IMR-90 (cell line): ENCODE measurements around the gene MBTPS1. TPM values are rescaled to one million over a fixed set of nuclear protein-coding genes. Genes with fewer than 3 reads are reported as not detected.

Experiments used
- ATAC-seq: fragments of 200-7000 bp; cut with Tn5 transposase; 2 replicates; pipeline ENCODE4 v1.9.1; 2020; ENCODE audit warnings: low read depth, mild to moderate bottlenecking, moderate library complexity
- BruUV-seq: library from RNA; stranded (reverse); fragments of 400-500 nt; replicated peaks from 2 replicates; lab custom pipeline; 2021; lab: Mats Ljungman, UMichigan
- CTCF ChIA-PET: fragments of 300-600 bp; formaldehyde crosslinking; extraction: SDS; loops from one replicate; lab custom pipeline; 2021; ENCODE audit warnings: antibody characterized with exemption; lab: Yijun Ruan, JAX
- POLR2A ChIA-PET: fragments of 300-600 bp; sonication (Branson Sonifier 250); formaldehyde crosslinking; loops from one replicate; lab custom pipeline; 2022; ENCODE audit warnings: antibody characterized with exemption; ENCODE audit not compliant: unreplicated experiment; lab: Charles Lee
- DNase-seq: peaks from one replicate; pipeline ENCODE4 v3.0.0; 2013
- H2AFZ ChIP-seq: replicated peaks from 2 replicates; pipeline ENCODE3; 2013; ENCODE audit warnings: low read length, mild to moderate bottlenecking; ENCODE audit not compliant: poor library complexity
- H2AK5ac ChIP-seq: 2 replicates; pipeline ENCODE4 v1.6.1; 2013; ENCODE audit warnings: low read depth, low read length, inconsistent platforms
- H2AK9ac ChIP-seq: replicated peaks from 2 replicates; pipeline ENCODE3; 2013; ENCODE audit warnings: mild to moderate bottlenecking, low read depth, low read length, moderate library complexity; ENCODE audit not compliant: poor library complexity
- H2BK120ac ChIP-seq: 2 replicates; pipeline ENCODE4 v1.6.1; 2013; ENCODE audit warnings: low read depth, low read length, inconsistent platforms
- H2BK15ac ChIP-seq: 3 replicates; pipeline ENCODE4 v1.6.1; 2013; ENCODE audit warnings: low read depth, low read length, inconsistent platforms
- H2BK20ac ChIP-seq: 2 replicates; pipeline ENCODE4 v1.6.1; 2013; ENCODE audit warnings: low read depth, mild to moderate bottlenecking, inconsistent platforms, low read length, moderate library complexity
- H2BK5ac ChIP-seq: 2 replicates; pipeline ENCODE4 v1.6.1; 2013; ENCODE audit warnings: mild to moderate bottlenecking, low read depth, low read length, inconsistent platforms; ENCODE audit not compliant: poor library complexity, severe bottlenecking
- H3K14ac ChIP-seq: replicated peaks from 2 replicates; pipeline ENCODE4 v1.6.1; 2013; ENCODE audit warnings: low read depth, low read length, inconsistent platforms
- H3K18ac ChIP-seq: 2 replicates; pipeline ENCODE4 v1.6.1; 2013; ENCODE audit warnings: low read depth, low read length, control low read depth
- H3K23ac ChIP-seq: 2 replicates; pipeline ENCODE4 v1.6.1; 2013; ENCODE audit warnings: low read depth, low read length, inconsistent platforms
- H3K27ac ChIP-seq: 2 replicates; pipeline ENCODE4 v1.5.1; 2013; ENCODE audit warnings: mild to moderate bottlenecking, control low read depth, low read length; ENCODE audit not compliant: insufficient read depth
- H3K27me3 ChIP-seq: 2 replicates; pipeline ENCODE4 v1.6.1; 2013; ENCODE audit warnings: low read length; ENCODE audit not compliant: control insufficient read depth, insufficient read depth
- H3K36me3 ChIP-seq: 2 replicates; pipeline ENCODE4 v1.6.1; 2013; ENCODE audit warnings: low read length, mixed read lengths; ENCODE audit not compliant: control insufficient read depth, insufficient read depth
- H3K4ac ChIP-seq: 2 replicates; pipeline ENCODE4 v1.6.1; 2013; ENCODE audit warnings: low read depth, low read length, inconsistent platforms
- H3K4me1 ChIP-seq: 2 replicates; pipeline ENCODE4 v1.6.1; 2013; ENCODE audit warnings: low read length, mixed read lengths; ENCODE audit not compliant: control insufficient read depth, insufficient read depth
- H3K4me2 ChIP-seq: 2 replicates; pipeline ENCODE4 v1.6.1; 2013; ENCODE audit warnings: low read depth, mild to moderate bottlenecking, control low read depth, low read length, moderate library complexity
- H3K4me3 ChIP-seq: 2 replicates; pipeline ENCODE4 v1.5.1; 2013; ENCODE audit warnings: low read depth, mild to moderate bottlenecking, control low read depth, low read length, moderate library complexity; ENCODE audit not compliant: insufficient read depth
- H3K56ac ChIP-seq: 2 replicates; pipeline ENCODE4 v1.6.1; 2013; ENCODE audit warnings: low read length, inconsistent platforms; ENCODE audit not compliant: insufficient read depth; ENCODE audit errors: extremely low read depth
- H3K79me1 ChIP-seq, 2 experiments: 2 replicates each; pipeline ENCODE4 v1.6.1; 2013; ENCODE audit warnings: low read length in 2 of 2, inconsistent platforms in 1 of 2, low read depth in 1 of 2
- H3K9ac ChIP-seq: 2 replicates; pipeline ENCODE4 v1.6.1; 2013; ENCODE audit warnings: low read depth, low read length, control low read depth
- H3K9me1 ChIP-seq: 2 replicates; pipeline ENCODE4 v1.6.1; 2013; ENCODE audit warnings: low read length, inconsistent platforms; ENCODE audit not compliant: insufficient read depth
- H3K9me3 ChIP-seq: 2 replicates; pipeline ENCODE4 v1.6.1; 2013; ENCODE audit warnings: low read length; ENCODE audit not compliant: control insufficient read depth, insufficient read depth
- H4K20me1 ChIP-seq: 2 replicates; pipeline ENCODE4 v1.6.1; 2013; ENCODE audit warnings: low read length, inconsistent platforms; ENCODE audit not compliant: insufficient read depth
- H4K5ac ChIP-seq: 2 replicates; pipeline ENCODE4 v1.6.1; 2013; ENCODE audit warnings: mild to moderate bottlenecking, low read depth, low read length, control low read depth
- H4K8ac ChIP-seq, 2 experiments: 2 replicates each; pipeline ENCODE4 v1.6.1; 2013; ENCODE audit warnings: low read depth in 2 of 2, low read length in 2 of 2, control low read depth in 1 of 2, inconsistent platforms in 1 of 2
- H4K91ac ChIP-seq: 2 replicates; pipeline ENCODE4 v1.6.1; 2013; ENCODE audit warnings: low read depth, low read length, inconsistent platforms; ENCODE audit not compliant: insufficient read depth
- BHLHE40 ChIP-seq: fragments of 150-350 bp; IDR thresholded peaks from 2 replicates; pipeline ENCODE4 v1.6.1; 2016; ENCODE audit warnings: mild to moderate bottlenecking, low read depth, low read length
- CEBPB ChIP-seq: IDR thresholded peaks from 2 replicates; pipeline ENCODE4 v1.6.1; 2012; ENCODE audit warnings: low read depth, low read length, improper control_type of control experiment
- CHD1 ChIP-seq: IDR thresholded peaks from 2 replicates; pipeline ENCODE4 v1.6.1; 2012; ENCODE audit warnings: low read depth, low read length, improper control_type of control experiment
- ELK1 ChIP-seq: fragments of 150-350 bp; IDR thresholded peaks from 2 replicates; pipeline ENCODE4 v1.6.1; 2016; ENCODE audit warnings: low read depth, mild to moderate bottlenecking, low read length, moderate library complexity, borderline replicate concordance
- FOS ChIP-seq: fragments of 150-350 bp; IDR thresholded peaks from 2 replicates; pipeline ENCODE4 v1.6.1; 2016; ENCODE audit warnings: low read depth, low read length
- MAFK ChIP-seq: IDR thresholded peaks from 2 replicates; pipeline ENCODE4 v1.6.1; 2012; ENCODE audit warnings: low read depth, low read length, improper control_type of control experiment
- MAZ ChIP-seq: IDR thresholded peaks from 2 replicates; pipeline ENCODE4 v1.6.1; 2012; ENCODE audit warnings: low read depth, mild to moderate bottlenecking, low read length, improper control_type of control experiment, moderate library complexity, borderline replicate concordance
- MXI1 ChIP-seq: IDR thresholded peaks from 2 replicates; pipeline ENCODE4 v1.6.1; 2012; ENCODE audit warnings: low read depth, mild to moderate bottlenecking, low read length, moderate library complexity, borderline replicate concordance
- NFE2L2 ChIP-seq: fragments of 150-350 bp; IDR thresholded peaks from 2 replicates; pipeline ENCODE4 v1.6.1; 2016; ENCODE audit warnings: low read depth, mild to moderate bottlenecking, low read length
- POLR2A ChIP-seq: IDR thresholded peaks from 2 replicates; pipeline ENCODE4 v1.6.1; 2012; ENCODE audit warnings: mild to moderate bottlenecking, low read depth, low read length
- RAD21 ChIP-seq: IDR thresholded peaks from 2 replicates; pipeline ENCODE4 v1.6.1; 2012; ENCODE audit warnings: low read length, improper control_type of control experiment
- RCOR1 ChIP-seq: IDR thresholded peaks from 2 replicates; pipeline ENCODE4 v1.6.1; 2012; ENCODE audit warnings: mild to moderate bottlenecking, low read length, improper control_type of control experiment; ENCODE audit not compliant: insufficient replicate concordance
- RFX5 ChIP-seq: IDR thresholded peaks from 2 replicates; pipeline ENCODE4 v1.8.0; 2012; ENCODE audit warnings: low read depth, mild to moderate bottlenecking, low read length, moderate library complexity
- SMC3 ChIP-seq: fragments of 150-350 bp; IDR thresholded peaks from 2 replicates; pipeline ENCODE4 v1.6.1; 2016; ENCODE audit warnings: low read depth, mild to moderate bottlenecking, antibody characterized with exemption, low read length, moderate library complexity
- WGBS, 2 experiments: methylation state at CpG; one replicate each; pipeline versions ENCODE4 v1.1.5 to v1.1.7; 2013; ENCODE audit warnings: missing lambda C conversion rate in 2 of 2; ENCODE audit not compliant: insufficient read length in 1 of 2; ENCODE audit errors: extremely low coverage in 2 of 2; 5-methylcytosine and 5-hydroxymethylcytosine counted together
- dilution Hi-C: fragments of 300-500 bp; cut with HindIII; formaldehyde crosslinking; loops from one replicate; pipeline ENCODE4 v1.14.3; 2018; ENCODE audit warnings: low sequenced_read_pairs; ENCODE audit not compliant: unreplicated experiment
- in situ Hi-C: fragments of 300-500 bp; cut with MboI; formaldehyde crosslinking; loops from 3 replicates; pipeline ENCODE4 v1.14.3; 2019; ENCODE audit warnings: low sequenced_read_pairs, inconsistent platforms, mixed read lengths
- intact Hi-C: fragments of 100-400 bp; cut with micrococcal nuclease; formaldehyde crosslinking; loops from 2 replicates; pipeline ENCODE4 v1.10.0; 2022
- polyA plus RNA-seq, 3 experiments: library from polyadenylated mRNA; depleted of rRNA; stranded (reverse); fragments of >200 nt; gene quantifications; 2 replicates each; pipeline ENCODE4 v1.2.3, GENCODE V29; 2012; ENCODE audit warnings: low replicate concordance in 1 of 3
- total RNA-seq: library from RNA; depleted of rRNA; stranded (reverse); fragments of >200 nt; gene quantifications from 2 replicates; pipeline ENCODE4 v1.2.3, GENCODE V29; 2012
- TF ChIP-seq, protein P1 (sequence below): fragments of 150-350 bp; IDR thresholded peaks from 2 replicates; pipeline ENCODE4 v1.6.1; 2017; ENCODE audit warnings: mild to moderate bottlenecking, antibody characterized with exemption, low read length, low read depth
- TF ChIP-seq, protein P2 (sequence below): conservative IDR thresholded peaks from 2 replicates; pipeline ENCODE4 v1.5.1; 2012; ENCODE audit warnings: mild to moderate bottlenecking, low read depth, low read length, improper control_type of control experiment

MBTPS1 gene
- total and polyA plus RNA-seq, 2 of the 4 experiments (the other 2 are of a cell fraction) = 59.0 to 70.4 TPM

DNA sequence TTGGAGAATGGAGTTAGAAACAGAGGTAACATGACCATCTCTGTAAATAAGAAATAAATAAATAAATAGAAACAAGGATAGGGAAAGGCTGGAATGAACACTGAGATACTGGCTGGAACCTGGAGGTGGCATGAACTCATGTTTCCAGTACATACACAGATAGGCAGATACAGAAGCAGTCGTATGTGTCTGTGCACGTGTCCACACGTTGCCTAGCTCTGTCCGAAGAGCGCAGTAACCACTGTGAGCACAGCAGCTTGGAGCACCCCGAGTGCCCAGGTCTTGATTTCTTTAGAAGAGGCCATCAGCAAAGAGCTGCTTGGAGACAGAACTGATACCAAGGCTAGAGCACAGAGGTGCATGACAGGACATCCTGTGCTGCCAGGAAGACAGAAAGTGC, 37.1 kb downstream of the MBTPS1 start:
- Histone ChIP-seq H3K4ac (no peak overlapping the region), H4K91ac (no peak overlapping the region), H3K4me2 (no peak overlapping the region), H4K5ac (no peak overlapping the region), H3K36me3 (peaks cover 43% of the 10 kb centered on the region), H3K79me1 (peaks cover 0 to 8% of the 10 kb centered on the region in 2 experiments; a peak in 2 of 4 replicates), H3K27me3 (no peaks in the 10 kb centered on the region), H3K4me3 (no peak overlapping the region), H3K9me3 (no peaks in the 10 kb centered on the region), H2BK15ac (no peak overlapping the region), H3K4me1 (no peaks in the 10 kb centered on the region), H4K8ac (no peak overlapping the region), H3K23ac (no peak overlapping the region), H3K14ac (no peak overlapping the region), H2AK5ac (no peak overlapping the region), H2BK5ac (no peak overlapping the region), H3K56ac (no peak overlapping the region), H3K27ac (no peak overlapping the region), H2AFZ (no peak overlapping the region), H3K9me1 (no peaks in the 10 kb centered on the region), H3K9ac (no peak overlapping the region), H3K18ac (no peak overlapping the region), H2AK9ac (no peak overlapping the region), H2BK120ac (no peak overlapping the region), H4K20me1 (peaks cover 10% of the 10 kb centered on the region; the same call in 1 of the 2 replicates), H2BK20ac (no peak overlapping the region)
- TF ChIP-seq SMC3 (no peak), RCOR1 (no peak), BHLHE40 (no peak), FOS (no peak), ELK1 (no peak), MAZ (no peak), MAFK (no peak), RAD21 (no peak), RFX5 (no peak), CHD1 (no peak), POLR2A (no peak), NFE2L2 (no peak), MXI1 (no peak), CEBPB (no peak)
- TF ChIP-seq, protein P1, sequence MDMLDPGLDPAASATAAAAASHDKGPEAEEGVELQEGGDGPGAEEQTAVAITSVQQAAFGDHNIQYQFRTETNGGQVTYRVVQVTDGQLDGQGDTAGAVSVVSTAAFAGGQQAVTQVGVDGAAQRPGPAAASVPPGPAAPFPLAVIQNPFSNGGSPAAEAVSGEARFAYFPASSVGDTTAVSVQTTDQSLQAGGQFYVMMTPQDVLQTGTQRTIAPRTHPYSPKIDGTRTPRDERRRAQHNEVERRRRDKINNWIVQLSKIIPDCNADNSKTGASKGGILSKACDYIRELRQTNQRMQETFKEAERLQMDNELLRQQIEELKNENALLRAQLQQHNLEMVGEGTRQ = no peak
- TF ChIP-seq, protein P2, sequence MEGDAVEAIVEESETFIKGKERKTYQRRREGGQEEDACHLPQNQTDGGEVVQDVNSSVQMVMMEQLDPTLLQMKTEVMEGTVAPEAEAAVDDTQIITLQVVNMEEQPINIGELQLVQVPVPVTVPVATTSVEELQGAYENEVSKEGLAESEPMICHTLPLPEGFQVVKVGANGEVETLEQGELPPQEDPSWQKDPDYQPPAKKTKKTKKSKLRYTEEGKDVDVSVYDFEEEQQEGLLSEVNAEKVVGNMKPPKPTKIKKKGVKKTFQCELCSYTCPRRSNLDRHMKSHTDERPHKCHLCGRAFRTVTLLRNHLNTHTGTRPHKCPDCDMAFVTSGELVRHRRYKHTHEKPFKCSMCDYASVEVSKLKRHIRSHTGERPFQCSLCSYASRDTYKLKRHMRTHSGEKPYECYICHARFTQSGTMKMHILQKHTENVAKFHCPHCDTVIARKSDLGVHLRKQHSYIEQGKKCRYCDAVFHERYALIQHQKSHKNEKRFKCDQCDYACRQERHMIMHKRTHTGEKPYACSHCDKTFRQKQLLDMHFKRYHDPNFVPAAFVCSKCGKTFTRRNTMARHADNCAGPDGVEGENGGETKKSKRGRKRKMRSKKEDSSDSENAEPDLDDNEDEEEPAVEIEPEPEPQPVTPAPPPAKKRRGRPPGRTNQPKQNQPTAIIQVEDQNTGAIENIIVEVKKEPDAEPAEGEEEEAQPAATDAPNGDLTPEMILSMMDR = no peak
- no peak for DNase-seq
- ChIA-PET CTCF (interaction anchor here (0.8 kb wide), 1 partner anchor 58 kb away, joined by 3 read pairs; no protein-coding TSS in a partner anchor), POLR2A (no interaction called here)
- in situ Hi-C loops (loop anchor here (10.0 kb wide), 1 partner anchor 405 kb away; no protein-coding TSS in a partner anchor), intact Hi-C loops (no loop called here), dilution Hi-C loops (no loop called here)
- no TSS peak for BruUV-seq
- 89% methylated on average over 5 of the region's 6 CpGs; no CpG with 5 or more reads in 1 of the 2 experiments for WGBS, 2 experiments
- no peak for ATAC-seq
